ENCODE results near the gene TRPV5. TPM values are rescaled to one million over a fixed set of nuclear protein-coding genes. Genes with fewer than 3 reads are reported as not detected.

TRPV5 gene
- total RNA-seq, 1 donor from 2014 or later = 2.9 TPM

GRCh38 chr7:142910031-142910433, 23.5 kb downstream of the TRPV5 start:
- no peak for DNase-seq (ENCODE audit: low spot score)

- DNase-seq (ENCODE audit: low spot score) = no peak
Observed at GRCh38 chr7:142908921-142909890, 24.3 kb downstream of the TRPV5 start.

DNA sequence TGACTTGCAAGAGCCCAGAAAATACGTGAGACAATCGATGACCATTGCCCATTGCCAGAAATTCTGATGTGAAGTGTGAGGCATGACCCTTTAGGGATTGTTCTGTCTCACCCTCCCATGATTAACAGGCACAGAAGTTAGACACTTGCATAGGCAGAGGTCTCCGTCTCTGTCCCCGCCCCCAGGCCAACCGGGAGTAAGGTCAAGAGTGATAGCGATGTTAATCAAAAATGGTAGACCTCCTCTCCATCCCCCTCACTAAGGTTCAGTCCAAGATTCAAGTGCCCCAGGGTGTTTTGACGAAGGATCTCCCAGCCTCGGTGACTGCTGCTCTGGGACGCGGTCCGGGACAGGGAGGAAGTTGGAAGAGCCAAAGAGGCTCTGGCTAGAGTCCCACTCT, 25.3 kb downstream of the TRPV5 start:
- DNase-seq (ENCODE audit: low spot score) = no peak

DNA sequence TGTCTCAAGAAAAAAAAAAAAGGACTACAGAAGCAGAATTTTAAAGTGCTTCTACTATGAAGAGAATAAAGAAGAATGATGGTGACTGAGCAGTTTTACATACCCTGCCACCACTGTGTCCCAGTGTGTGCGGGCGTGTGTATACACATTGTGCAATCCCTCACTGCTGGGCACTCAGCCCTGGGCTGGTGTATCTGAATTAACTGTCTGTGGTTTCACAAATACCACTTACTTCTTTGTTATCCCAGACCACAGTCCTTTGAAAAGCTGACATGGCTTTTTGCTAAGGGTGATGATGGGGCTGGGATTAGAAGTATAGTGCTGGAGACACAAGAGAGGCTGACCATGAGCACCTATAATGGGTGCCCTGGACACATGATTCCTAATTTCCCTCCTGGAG, 26.9 kb downstream of the TRPV5 start:
- DNase-seq (ENCODE audit: low spot score) = no peak

- DNase-seq (ENCODE audit: low spot score) = no peak
Observed at GRCh38 chr7:142905759-142906158, 27.8 kb downstream of the TRPV5 start.

GRCh38 chr7:142904128-142904527, 29.4 kb downstream of the TRPV5 start:
- no peak for DNase-seq (ENCODE audit: low spot score)

GRCh38 chr7:142901426-142902259, 31.9 kb downstream of the TRPV5 start:
- DNase-seq (ENCODE audit: low spot score) = no peak

- no peak for DNase-seq (ENCODE audit: low spot score)
Observed at GRCh38 chr7:142899661-142900060, 33.9 kb downstream of the TRPV5 start.

DNA sequence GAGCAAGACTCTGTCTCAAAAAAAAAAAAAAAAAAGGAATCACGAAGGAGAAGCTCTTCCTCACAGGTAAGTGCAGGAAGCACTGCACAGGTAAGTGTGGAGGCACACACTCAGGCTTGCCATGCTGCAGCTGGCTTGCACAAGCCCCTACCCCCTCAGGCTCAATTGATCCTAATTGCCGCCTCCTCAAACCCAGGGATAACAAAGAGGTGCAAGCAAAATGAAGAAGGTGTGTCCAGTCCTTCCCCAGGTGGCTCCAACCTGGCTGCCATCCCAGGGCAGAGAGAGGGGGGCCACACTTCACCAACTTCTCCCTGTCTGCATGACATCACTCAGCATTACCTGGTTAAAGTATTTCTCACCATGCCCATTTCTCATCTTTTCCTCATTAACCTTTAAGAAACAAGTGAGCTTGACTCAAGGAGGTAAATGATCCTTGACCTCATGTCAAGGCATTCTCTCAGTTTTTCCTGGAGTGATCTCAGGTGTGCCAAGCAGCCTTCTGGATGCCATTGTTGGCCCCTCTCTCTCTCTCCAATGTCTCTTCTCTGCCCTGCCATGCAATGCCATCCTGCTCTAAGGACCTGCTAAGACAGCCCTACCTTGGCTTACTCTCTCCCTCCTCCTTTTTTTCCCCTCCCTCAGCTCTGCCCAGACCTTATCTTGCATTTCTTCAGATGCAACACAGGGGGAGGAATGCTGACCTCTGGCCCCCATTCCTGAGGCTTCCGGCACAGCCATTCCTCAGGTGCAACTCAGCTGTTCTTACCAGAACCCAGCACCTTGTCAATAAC, 35.0 kb downstream of the TRPV5 start:
- no peak for DNase-seq (ENCODE audit: low spot score)

DNA sequence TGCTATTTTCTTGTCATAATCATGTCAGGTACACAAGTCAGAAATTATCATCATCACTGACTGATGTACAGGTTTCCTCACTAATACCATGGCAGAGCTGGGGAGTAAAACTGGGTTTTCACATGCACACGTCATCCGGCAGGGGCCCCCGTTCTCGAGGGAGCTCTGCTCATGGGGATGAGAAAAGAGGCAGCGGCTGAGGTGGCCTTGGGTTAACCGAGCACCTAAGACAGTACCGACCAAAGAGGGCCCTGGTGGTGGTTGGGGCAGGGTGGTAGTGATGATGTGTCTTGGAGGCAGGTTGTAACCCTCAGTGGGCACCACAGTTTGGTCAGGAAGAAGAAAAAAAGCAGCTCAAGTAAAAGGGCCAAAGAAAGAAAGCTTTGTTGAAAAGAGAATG, 35.9 kb downstream of the TRPV5 start:
- DNase-seq (ENCODE audit: low spot score) = no peak

GRCh38 chr7:142896741-142897379, 36.7 kb downstream of the TRPV5 start:
- no peak for DNase-seq (ENCODE audit: low spot score)

GRCh38 chr7:142896151-142896550, 37.4 kb downstream of the TRPV5 start:
- no peak for DNase-seq (ENCODE audit: low spot score)

- no peak for DNase-seq (ENCODE audit: low spot score)
Observed at GRCh38 chr7:142894985-142895593, 38.5 kb downstream of the TRPV5 start.

GRCh38 chr7:142894112-142894984, 39.2 kb downstream of the TRPV5 start:
- no peak for DNase-seq (ENCODE audit: low spot score)

DNA sequence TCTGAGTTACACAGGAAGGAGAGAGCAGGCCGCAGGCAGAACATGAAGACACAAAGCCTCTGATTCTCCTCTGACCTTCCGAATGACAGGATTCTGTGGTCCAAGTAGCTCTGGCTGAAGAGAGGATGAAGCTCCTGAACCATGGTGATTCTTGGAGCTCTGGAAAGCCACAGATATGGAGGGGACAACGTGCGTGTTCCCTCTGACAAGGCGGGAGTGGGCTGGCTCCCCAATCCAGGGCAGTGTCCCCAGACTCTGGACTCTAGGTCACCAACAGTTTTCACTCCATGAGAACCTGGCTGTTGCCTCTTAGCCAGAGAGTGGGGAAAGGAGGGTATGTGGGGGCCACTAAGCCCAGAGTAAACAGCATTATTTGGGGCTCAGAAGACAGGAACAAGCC, 40.6 kb downstream of the TRPV5 start:
- no peak for DNase-seq (ENCODE audit: low spot score)

- DNase-seq (ENCODE audit: low spot score) = no peak
Observed at GRCh38 chr7:142891490-142892082, 42.0 kb downstream of the TRPV5 start.

- no peak for DNase-seq (ENCODE audit: low spot score)
Observed at GRCh38 chr7:142890874-142891485, 42.6 kb downstream of the TRPV5 start.

GRCh38 chr7:142889816-142890215, 43.7 kb downstream of the TRPV5 start:
- no peak for DNase-seq (ENCODE audit: low spot score)
